ENCODE data around the gene SPATA1.

SPATA1 gene

GRCh38 chr1:84540759-84541158 lies 34.6 kb downstream of the SPATA1 start:
- no peak for TF ChIP-seq CTCF (conservative IDR thresholded peaks at IDR 0.05; ENCODE audit: low read depth, low read length)
- H3K4me3 ChIP-seq (ENCODE audit: low read length) = no peak overlapping the region
- no peak for DNase-seq (ENCODE audit: low read depth)

GRCh38 chr1:84541679-84542078 lies 35.5 kb downstream of the SPATA1 start:
- TF ChIP-seq CTCF (conservative IDR thresholded peaks at IDR 0.05; ENCODE audit: low read depth, low read length) = peak; percentile 19
- no peak for DNase-seq (ENCODE audit: low read depth)

GRCh38 chr1:84550826-84551225 lies 44.6 kb downstream of the SPATA1 start:
- no peak overlapping the region for H3K4me3 ChIP-seq (ENCODE audit: low read length)
- no peak for DNase-seq (ENCODE audit: low read depth)
- no peak for TF ChIP-seq CTCF (conservative IDR thresholded peaks at IDR 0.05; ENCODE audit: low read depth, low read length)

More at GRCh38 chr1:84541679-84542078, 35.5 kb downstream of the SPATA1 start:
- H3K4me3 ChIP-seq (ENCODE audit: low read length) = no peak overlapping the region

- TF ChIP-seq CTCF (conservative IDR thresholded peaks at IDR 0.05; ENCODE audit: low read depth, low read length) = no peak
- DNase-seq (ENCODE audit: low read depth) = no peak
- no peak overlapping the region for H3K4me3 ChIP-seq (ENCODE audit: low read length)
These were observed 63.0 kb downstream of the SPATA1 start for GRCh38 chr1:84569216-84569615.

GRCh38 chr1:84570436-84571149 lies 64.4 kb downstream of the SPATA1 start:
- no peak for TF ChIP-seq CTCF (conservative IDR thresholded peaks at IDR 0.05; ENCODE audit: low read depth, low read length)
- no peak for DNase-seq (ENCODE audit: low read depth)
- H3K4me3 ChIP-seq (ENCODE audit: low read length) = no peak overlapping the region

GRCh38 chr1:84571150-84571535 lies 65.0 kb downstream of the SPATA1 start:
- TF ChIP-seq CTCF (conservative IDR thresholded peaks at IDR 0.05; ENCODE audit: low read depth, low read length) = no peak
- no peak overlapping the region for H3K4me3 ChIP-seq (ENCODE audit: low read length)
- no peak for DNase-seq (ENCODE audit: low read depth)

GRCh38 chr1:84573481-84573966 lies 67.3 kb downstream of the SPATA1 start:
- no peak for DNase-seq (ENCODE audit: low read depth)
- TF ChIP-seq CTCF (conservative IDR thresholded peaks at IDR 0.05; ENCODE audit: low read depth, low read length) = no peak
- H3K4me3 ChIP-seq (ENCODE audit: low read length) = peak overlapping the region; percentile 68
